Posterior vena cava (tissue), 2 donors: ENCODE measurements around the gene UNC45B. TPM values are rescaled to one million over a fixed set of nuclear protein-coding genes. Genes with fewer than 3 reads are reported as not detected.
A peak's percentile ranks its signal among the peaks of the same experiment; 100 is the strongest.
"Not testable (repeated sequence)": the region's sequence is repeated elsewhere in the genome, so short reads cannot be mapped to it uniquely, and the experiment has no call there.

ENCODE experiments used
- DNase-seq: peaks from one replicate; pipeline ENCODE4 v3.0.0-alpha.2; 2020; ENCODE audit warnings: low spot score
- intact Hi-C, 2 donors: fragments of 100-400 bp; cut with DNase I; formaldehyde crosslinking; loops; one replicate each; pipeline versions ENCODE4 v1.14.1 to v1.14.2; 2022 to 2023
- total RNA-seq, 2 donors: library from RNA; stranded (reverse); fragmentation: NEBNext Ultra II Directional; extraction: Animal tissue kit (Norgen Biotek cat#: 25700); gene quantifications; one replicate each; pipeline ENCODE4 v1.2.1, GENCODE V29; 2021
- donor health status: DM: yes; HTN: yes; CAD: no.
- donor health status: DM: yes; HTN: yes; CAD: no.

UNC45B gene
- total RNA-seq, 2 donors from 2014 or later = not detected

DNA sequence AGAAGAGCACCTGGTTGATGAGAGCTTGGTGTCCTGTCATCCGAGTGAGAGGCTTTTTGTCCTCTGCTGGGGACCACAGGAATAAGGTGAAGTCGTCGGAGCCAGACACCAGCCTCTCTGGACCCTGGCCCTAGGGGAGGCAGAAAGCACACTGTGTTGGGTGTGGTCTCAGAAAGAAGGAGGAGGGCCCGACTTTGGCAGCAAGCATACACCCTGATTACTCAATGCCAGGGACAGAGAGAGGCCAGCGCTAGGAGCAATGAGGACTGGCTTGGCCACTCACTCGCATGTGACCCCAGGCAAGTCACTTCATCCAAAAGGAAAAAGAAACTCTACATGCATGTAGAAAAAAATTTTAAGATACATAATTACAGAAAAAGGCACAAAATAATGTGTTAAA lies 12.3 kb upstream of the UNC45B start:
- peak; percentile 73 for DNase-seq
- intact Hi-C loops = loop anchor here in 1 of 2 donors (1.0 kb wide), 1 partner anchor 30 kb away; no protein-coding TSS in a partner anchor

GRCh38 chr17:35138218-35138617 lies 9.4 kb upstream of the UNC45B start:
- DNase-seq = no peak
- intact Hi-C loops = no loop called here

GRCh38 chr17:35141681-35142466 lies 5.7 kb upstream of the UNC45B start, which contains the start of gene NLE1:
Gene NLE1 (minus strand): TSS chr17:35142303. CDS start chr17:35142275, 28 bp downstream.
- intact Hi-C loops = no loop called here
- DNase-seq = peak; percentile 94

GRCh38 chr17:35142467-35142796 lies 5.2 kb upstream of the UNC45B start:
- DNase-seq = no peak
- intact Hi-C loops = no loop called here

GRCh38 chr17:35144840-35145239 lies 2.8 kb upstream of the UNC45B start:
- intact Hi-C loops = no loop called here
- no peak for DNase-seq

DNA sequence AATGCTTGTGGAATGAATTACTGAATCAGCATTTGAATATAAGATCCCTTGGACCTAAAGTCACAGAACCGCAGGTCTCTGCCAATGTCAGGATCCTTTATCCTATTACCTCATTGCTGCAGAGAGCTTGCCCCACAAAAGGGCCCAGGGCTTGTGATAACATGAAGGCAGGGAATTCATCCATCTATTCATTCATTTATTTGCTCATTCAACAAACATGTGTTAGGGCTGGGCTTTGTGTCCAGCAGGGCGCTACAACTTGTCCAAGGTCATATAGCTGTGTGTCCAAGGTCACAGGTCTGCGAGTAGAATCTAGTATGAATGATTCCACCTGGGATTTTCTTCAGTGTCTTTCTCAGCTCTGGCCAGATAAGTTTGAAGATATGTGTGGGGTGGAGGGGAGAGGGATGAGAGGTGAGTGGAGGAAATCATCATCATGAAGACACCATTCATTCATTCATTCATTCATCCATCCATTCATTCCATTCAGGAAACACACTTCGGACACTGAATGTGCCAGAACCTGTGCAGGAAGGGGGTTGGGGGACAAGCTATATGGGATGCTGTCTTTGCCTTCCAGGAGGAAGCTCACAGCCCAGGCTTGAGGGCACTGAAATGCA lies 1.3 kb upstream of the UNC45B start:
- DNase-seq = peak; percentile 19
- intact Hi-C loops = no loop called here

DNA sequence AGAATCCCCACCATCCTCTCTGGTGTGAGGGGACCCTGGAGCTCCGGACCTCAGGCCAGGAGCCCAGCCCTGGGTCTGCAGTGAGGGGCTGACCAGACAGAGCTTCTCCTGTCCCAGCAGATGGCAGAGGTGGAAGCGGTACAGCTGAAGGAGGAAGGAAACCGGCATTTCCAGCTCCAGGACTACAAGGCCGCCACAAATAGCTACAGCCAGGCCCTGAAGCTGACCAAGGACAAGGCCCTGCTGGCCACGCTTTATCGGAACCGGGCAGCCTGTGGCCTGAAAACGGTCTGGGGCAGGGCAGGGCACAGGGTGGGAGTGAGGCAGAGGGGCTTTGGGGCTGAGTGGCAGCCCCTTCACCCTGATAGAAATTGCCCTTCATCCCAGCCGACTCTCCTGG lies 527 bp downstream of the UNC45B start:
- DNase-seq = peak; percentile 47
- intact Hi-C loops = no loop called here

- DNase-seq = peak; percentile 51
- intact Hi-C loops = no loop called here
Observed at GRCh38 chr17:35149941-35150340, 2.3 kb downstream of the UNC45B start.

DNA sequence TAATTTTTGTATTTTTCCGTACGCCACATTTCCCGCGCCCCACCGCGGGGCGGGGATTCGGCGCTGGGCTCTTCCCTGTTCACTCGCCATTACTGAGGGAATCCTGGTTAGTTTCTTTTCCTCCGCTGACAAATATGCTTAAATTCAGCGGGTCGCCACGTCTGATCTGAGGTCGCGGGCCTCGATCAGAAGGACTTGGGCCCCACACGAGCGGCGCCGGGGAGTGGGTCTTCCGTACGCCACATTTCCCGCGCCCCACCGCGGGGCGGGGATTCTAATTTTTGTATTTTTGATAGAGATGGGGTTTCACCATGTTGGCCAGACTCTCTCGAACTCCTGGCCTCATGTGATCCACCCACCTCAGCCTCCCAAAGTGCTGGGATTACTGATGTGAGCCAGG lies 3.5 kb downstream of the UNC45B start:
- intact Hi-C loops = not testable (repeated sequence)
- DNase-seq = peak; percentile 40

DNA sequence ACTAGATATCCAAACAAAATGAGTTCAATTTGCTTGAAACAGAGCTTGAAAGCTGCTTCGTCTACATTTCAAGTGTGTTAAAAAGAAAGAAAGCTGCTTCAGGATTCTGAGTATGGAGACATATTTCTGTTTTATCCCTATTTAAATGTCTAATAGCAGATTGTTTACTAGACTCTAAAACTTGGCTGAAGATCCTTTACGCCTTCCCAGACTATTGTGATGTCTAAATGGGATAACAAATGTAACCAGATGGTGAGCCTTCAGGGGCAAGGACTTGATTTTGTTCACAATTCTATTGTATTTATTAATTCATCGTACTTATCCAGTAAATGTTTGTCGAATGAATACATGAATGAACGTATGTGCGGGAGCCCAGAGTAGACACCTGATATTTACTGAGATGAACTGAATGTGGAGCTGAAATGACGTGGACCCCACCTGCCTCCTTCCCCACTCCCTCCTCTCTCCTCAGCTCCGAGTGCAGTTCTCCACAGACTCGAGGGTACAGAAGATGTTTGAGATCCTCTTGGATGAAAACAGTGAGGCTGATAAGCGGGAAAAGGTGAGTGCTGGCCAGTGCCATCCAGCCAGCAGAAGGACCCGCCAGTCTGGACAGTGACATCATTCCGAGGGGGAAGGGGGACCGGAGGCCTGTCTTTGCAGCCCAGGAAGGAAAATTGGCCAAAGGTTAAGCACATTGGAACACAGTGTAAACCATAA lies 5.0 kb downstream of the UNC45B start:
- DNase-seq = no peak

DNA sequence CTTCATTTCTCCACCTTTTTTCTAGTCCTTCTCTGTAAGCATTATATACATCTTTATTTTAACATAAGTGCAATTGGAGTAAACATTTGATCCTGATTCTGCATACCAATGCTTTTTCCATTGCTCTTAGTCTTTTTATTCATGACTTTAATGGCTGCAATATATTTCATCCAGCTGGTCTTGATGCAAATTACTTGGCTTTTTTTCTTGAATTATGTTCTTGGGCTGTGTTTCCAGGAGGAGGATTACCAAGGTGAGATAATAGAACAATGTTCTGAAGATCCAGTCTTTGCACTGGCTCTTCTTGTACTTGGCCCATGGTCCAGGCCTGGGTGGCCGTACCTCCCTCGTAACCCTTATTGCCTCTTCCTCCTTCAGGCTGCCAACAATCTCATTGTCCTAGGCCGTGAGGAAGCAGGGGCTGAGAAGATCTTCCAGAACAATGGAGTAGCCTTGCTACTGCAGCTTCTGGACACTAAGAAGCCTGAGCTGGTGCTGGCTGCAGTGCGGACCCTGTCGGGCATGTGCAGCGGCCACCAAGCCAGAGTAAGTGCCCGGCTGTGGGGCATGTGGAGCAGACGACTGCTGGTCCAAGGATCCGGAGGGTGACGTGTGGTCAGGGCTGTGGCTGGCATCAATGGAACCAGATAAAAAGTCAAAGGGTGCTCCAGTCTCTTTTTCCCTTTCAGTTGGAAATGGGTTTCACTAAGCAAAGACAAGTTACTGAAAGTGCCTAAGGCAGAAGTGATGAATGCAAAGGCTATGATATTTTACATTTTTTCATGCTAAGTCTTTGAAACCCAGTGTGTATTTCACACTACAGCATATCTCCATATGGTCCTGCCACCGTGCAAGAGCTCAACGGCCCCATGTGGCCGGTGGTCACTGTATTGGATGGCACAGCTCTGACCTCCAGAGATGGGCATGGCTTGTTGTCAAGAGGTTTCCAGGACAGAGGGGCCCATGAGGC lies 6.9 kb downstream of the UNC45B start:
- intact Hi-C loops = no loop called here
- DNase-seq = peak; percentile 52

More for the DNA sequence above, 5.0 kb downstream of the UNC45B start:
- intact Hi-C loops = no loop called here

GRCh38 chr17:35155246-35155645 lies 7.6 kb downstream of the UNC45B start:
- intact Hi-C loops = no loop called here
- peak; percentile 54 for DNase-seq

- intact Hi-C loops = loop anchor here in 1 of 2 donors (10.0 kb wide), 1 partner anchor 385 kb away; no protein-coding TSS in a partner anchor
- DNase-seq = no peak
Observed at GRCh38 chr17:35159940-35160339, 12.3 kb downstream of the UNC45B start.

DNA sequence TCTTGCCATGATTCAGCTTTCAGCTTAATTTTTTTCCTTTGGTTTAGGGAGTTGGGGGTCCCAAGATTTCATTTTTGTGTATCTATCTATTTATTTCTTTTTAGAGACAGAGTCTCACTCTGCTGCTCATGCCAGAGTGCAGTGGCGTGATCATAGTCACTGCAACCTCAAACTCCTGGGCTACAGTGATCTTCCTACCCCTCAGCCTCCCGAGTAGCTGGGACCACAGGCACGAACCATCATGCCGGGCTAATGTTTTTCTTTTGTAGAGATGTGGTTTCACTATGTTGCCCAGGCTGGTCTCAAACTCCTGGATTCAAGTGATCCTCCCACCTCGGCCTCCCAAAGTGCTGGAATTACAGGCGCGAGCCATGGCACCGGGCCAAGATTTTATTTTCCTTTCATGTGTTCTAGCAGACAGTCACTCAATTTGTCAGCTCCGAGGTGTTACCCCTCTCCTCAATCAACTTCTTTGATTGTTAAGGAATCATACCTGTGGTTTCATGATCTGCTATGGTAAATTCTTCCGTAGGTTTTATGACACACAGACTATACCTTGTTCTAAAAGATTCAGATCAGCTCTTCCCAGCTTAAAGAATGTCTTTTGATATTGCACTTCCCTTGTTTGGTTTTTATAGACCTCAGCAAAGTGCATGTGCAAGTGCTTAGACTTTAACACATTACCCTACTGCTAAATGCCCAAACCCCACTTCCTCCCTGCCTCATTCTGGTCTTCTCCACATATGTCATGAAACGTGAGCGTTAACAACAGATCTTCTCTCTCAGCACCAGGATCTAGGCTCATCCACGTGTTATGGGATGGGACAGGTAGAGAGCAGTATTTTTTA lies 13.0 kb downstream of the UNC45B start:
- DNase-seq = peak; percentile 24
- intact Hi-C loops = loop anchor here in 1 of 2 donors (10.0 kb wide), 1 partner anchor 384 kb away; no protein-coding TSS in a partner anchor

GRCh38 chr17:35161281-35161761 lies 13.7 kb downstream of the UNC45B start:
- DNase-seq = peak; percentile 5
- intact Hi-C loops = loop anchor here in 1 of 2 donors (10.0 kb wide), 1 partner anchor 383 kb away; no protein-coding TSS in a partner anchor

DNA sequence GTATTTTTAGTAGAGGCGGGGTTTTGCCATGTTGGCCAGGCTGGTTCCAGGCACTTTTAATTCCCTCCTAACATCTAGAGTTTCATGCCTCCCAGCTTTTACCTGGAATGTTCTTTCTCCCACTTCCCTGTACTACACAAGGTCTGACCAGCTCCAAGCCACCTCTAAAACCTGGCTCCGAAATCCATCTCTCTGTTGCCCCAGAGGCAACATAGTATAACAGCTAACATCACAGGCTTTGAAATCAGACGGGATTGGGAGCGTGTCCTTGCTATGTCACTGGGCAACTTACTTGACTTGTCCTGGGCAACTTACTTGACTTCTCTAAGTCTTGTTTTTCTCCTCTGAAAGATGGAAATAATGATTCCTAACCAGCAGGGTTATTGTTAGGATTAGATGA lies 15.1 kb downstream of the UNC45B start:
- intact Hi-C loops = loop anchor here in 1 of 2 donors (10.0 kb wide), 1 partner anchor 382 kb away; no protein-coding TSS in a partner anchor
- DNase-seq = peak; percentile 25

DNA sequence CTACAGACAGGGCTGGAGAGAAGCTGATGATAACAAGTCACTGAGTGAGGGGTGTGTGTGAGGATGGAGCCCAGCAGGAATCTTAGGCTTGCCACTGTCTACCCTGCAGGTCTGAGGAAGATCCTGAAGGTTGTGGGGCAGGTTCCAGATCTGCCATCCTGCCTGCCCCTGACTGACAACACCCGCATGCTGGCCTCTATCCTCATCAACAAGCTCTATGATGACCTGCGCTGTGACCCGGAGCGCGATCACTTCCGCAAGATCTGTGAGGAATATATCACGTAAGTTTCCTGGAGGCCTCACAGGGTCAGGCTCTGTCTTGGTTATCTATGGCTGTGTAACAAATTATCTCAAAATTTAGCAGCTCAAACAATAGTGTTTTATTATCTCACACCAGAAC lies 16.3 kb downstream of the UNC45B start:
- intact Hi-C loops = loop anchor here in 1 of 2 donors (10.0 kb wide), 1 partner anchor 381 kb away; no protein-coding TSS in a partner anchor
- DNase-seq = no peak

- DNase-seq = peak; percentile 8
- intact Hi-C loops = loop anchor here in 1 of 2 donors (10.0 kb wide), 1 partner anchor 380 kb away; no protein-coding TSS in a partner anchor
Observed at GRCh38 chr17:35164716-35165115, 17.1 kb downstream of the UNC45B start.
